Coronary artery (tissue), 2 donors: ENCODE measurements around the gene CMTM1.

Experiments used
- DNase-seq: peaks from one replicate; pipeline ENCODE4 v3.0.0-alpha.2; 2017; ENCODE audit warnings: low spot score
- H3K27ac ChIP-seq, 2 donors: fragments of 200-600 bp; sonication (generic); one replicate each; pipeline ENCODE4 v1.5.1; 2016 to 2019
- H3K4me3 ChIP-seq: fragments of 200-600 bp; sonication (generic); 2 replicates; pipeline ENCODE4 v1.5.1; 2016; ENCODE audit warnings: mild to moderate bottlenecking, moderate library complexity
- CTCF ChIP-seq: fragments of 200-600 bp; sonication (generic); IDR thresholded peaks from one replicate; pipeline ENCODE4 v1.5.1; 2019; ENCODE audit warnings: antibody characterized with exemption

CMTM1 gene

GRCh38 chr16:66521252-66521713 is 45.0 kb upstream of the CMTM1 start:
- DNase-seq, result no peak
- Histone ChIP-seq H3K27ac (peak overlapping the region; percentile 19 to 84), H3K4me3 (no peak overlapping the region)
- no peak for TF ChIP-seq CTCF

- no peak for DNase-seq
- peak overlapping the region; percentile 19 to 84 for H3K27ac ChIP-seq
- no peak for TF ChIP-seq CTCF
- H3K4me3 ChIP-seq, result no peak overlapping the region
Measured at GRCh38 chr16:66521951-66522771, 44.1 kb upstream of the CMTM1 start.

GRCh38 chr16:66522816-66523590 is 43.2 kb upstream of the CMTM1 start:
- Histone ChIP-seq H3K4me3 (no peak overlapping the region), H3K27ac (peak overlapping the region; percentile 20 to 84)
- no peak for DNase-seq
- TF ChIP-seq CTCF, result no peak

- H3K27ac ChIP-seq, result peak overlapping the region in 1 of 2 donors; percentile 51
- no peak for TF ChIP-seq CTCF
- H3K4me3 ChIP-seq, result no peak overlapping the region
- DNase-seq, result no peak
Measured at GRCh38 chr16:66523861-66524354, 42.3 kb upstream of the CMTM1 start.

- no peak overlapping the region for H3K4me3 ChIP-seq
- DNase-seq, result no peak
- TF ChIP-seq CTCF, result no peak
- H3K27ac ChIP-seq, result peak overlapping the region in 1 of 2 donors; percentile 56
Measured at GRCh38 chr16:66524601-66525164, 41.6 kb upstream of the CMTM1 start.

GRCh38 chr16:66525396-66526180 is 40.7 kb upstream of the CMTM1 start:
- no peak for TF ChIP-seq CTCF
- H3K27ac ChIP-seq, result no peak overlapping the region
- DNase-seq, result no peak
- no peak overlapping the region for H3K4me3 ChIP-seq
